ENCODE results near the gene SLAMF7.

Gene SLAMF7

DNA sequence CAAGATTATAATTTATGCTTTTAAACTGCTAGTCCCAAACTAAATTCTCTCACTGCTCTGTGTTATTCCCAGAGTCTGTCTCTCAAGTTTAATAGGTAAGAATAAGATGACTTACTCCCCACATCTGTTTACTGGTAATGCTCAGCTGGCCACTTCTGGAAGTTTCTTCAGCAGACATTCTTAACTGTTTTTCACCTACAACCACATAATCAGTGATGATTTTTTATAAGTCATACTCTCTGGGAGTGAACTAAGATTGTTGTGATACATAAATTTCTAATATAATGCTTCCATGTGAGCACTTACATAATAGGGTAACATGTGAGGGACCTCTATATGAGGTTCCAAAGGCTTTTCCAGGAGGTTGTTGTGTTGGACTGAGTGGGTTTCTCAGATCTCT lies 8.7 kb downstream of the SLAMF7 start:
- DNase-seq, result no peak

DNA sequence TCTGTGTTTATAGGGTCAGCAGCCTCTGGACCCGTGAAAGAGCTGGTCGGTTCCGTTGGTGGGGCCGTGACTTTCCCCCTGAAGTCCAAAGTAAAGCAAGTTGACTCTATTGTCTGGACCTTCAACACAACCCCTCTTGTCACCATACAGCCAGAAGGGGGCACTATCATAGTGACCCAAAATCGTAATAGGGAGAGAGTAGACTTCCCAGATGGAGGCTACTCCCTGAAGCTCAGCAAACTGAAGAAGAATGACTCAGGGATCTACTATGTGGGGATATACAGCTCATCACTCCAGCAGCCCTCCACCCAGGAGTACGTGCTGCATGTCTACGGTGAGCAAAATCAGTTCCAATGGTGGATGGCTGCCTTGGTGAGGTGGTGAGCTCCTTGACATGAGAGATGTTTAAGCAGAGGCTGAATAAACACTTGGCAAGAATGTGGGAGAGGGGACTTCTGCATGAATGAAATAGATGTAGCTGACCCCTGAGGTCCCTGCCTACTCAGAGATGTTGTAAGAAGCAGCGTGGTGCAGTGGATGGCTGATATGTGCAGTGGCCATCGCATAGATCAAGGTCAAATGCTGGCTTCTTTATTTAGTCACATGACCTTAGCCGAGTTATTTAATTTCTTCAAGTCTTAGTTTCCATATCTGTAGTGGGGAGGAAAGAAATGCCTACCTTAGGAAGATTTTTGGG lies 9.3 kb downstream of the SLAMF7 start:
- DNase-seq, result no peak

DNA sequence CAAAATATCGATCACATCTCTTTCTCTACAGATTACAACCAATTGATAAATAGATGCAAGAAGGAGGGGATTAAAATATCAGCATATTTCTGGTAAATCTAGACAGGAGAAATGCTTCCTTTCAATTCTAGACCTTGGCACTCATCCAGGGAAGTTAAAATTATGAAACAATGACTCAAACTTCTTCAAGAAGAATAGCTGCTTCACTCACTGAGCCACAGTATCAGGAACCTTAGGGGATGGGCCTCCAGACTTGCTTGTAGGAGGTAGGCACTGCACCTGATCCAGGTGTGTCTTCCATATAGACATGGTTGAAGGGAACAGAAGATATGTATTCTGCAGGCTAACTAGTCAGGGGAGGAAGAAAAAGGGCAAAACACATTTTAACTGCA lies 9.8 kb downstream of the SLAMF7 start:
- no peak for DNase-seq

DNA sequence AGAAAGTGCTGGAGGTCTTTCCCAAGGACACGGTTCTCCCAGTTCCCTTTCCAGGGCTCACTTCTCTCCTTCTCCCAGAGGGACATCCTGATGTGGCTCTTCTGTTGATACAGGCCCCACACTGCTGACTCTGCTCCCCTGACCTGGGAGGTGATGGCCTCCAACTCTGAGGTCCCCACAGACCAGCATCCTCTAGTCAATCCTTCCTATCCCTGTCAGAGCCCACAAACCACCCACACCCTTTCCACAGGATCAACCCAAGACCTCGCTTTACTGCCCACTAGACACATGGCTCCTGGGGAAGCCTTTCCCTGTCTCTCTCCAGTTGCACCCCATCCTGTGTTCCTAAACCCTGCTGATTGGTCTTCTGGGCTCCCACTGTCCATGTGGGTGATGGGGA lies 11.6 kb downstream of the SLAMF7 start:
- DNase-seq, result no peak

DNA sequence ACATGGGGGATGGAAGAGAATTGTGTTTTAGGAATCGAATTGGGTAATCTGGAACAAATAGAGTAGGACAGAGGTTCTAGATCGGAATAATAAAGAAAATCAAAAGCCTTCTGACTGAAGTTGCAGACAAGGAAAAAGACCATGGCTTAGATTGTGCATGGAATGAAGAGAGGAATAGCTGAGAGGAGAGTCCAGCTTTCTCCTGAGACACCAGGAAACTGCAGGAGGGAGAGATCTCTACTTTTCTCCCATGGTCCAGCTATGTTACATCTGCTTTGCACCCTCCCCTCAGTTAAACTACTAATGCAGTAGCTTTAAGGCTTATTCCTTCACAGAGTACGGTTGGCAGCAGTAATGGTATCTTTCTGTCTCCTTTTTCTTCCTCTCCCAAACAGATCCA lies 13.4 kb downstream of the SLAMF7 start:
- no peak for DNase-seq

DNA sequence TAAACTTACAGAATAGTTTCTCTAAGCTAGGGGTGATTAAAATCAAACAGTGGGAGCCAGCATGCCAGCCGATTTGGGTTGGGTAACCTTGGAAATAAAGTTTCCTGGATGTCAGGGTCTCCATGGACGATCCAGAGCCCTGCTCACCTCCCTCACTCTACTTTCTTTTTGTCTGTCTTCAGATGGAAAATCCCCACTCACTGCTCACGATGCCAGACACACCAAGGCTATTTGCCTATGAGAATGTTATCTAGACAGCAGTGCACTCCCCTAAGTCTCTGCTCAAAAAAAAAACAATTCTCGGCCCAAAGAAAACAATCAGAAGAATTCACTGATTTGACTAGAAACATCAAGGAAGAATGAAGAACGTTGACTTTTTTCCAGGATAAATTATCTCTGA lies 13.9 kb downstream of the SLAMF7 start:
- no peak for DNase-seq

DNA sequence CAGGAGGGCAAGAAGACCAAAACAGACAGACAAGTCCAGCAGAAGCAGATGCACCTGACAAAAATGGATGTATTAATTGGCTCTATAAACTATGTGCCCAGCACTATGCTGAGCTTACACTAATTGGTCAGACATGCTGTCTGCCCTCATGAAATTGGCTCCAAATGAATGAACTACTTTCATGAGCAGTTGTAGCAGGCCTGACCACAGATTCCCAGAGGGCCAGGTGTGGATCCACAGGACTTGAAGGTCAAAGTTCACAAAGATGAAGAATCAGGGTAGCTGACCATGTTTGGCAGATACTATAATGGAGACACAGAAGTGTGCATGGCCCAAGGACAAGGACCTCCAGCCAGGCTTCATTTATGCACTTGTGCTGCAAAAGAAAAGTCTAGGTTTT lies 14.5 kb downstream of the SLAMF7 start:
- DNase-seq, result no peak

DNA sequence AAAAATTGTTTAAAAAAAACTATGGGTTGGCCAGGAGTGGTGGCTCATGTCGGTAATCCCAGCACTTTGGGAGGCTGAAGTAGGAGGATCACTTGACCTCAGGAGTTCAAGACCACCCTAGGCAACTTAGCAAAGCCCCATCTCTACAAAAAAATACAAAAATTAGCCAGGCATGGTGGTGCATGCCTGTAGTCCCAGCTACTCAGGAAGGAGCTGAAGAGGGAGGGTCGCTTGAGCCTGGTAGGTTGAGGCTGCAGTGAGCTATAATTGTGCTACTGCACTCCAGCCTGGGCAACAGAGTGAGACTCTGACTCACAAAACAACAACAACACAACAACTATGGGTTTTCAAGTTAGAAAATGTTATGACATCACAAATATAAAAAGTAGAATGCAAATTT lies 16.4 kb downstream of the SLAMF7 start:
- no peak for DNase-seq

DNA sequence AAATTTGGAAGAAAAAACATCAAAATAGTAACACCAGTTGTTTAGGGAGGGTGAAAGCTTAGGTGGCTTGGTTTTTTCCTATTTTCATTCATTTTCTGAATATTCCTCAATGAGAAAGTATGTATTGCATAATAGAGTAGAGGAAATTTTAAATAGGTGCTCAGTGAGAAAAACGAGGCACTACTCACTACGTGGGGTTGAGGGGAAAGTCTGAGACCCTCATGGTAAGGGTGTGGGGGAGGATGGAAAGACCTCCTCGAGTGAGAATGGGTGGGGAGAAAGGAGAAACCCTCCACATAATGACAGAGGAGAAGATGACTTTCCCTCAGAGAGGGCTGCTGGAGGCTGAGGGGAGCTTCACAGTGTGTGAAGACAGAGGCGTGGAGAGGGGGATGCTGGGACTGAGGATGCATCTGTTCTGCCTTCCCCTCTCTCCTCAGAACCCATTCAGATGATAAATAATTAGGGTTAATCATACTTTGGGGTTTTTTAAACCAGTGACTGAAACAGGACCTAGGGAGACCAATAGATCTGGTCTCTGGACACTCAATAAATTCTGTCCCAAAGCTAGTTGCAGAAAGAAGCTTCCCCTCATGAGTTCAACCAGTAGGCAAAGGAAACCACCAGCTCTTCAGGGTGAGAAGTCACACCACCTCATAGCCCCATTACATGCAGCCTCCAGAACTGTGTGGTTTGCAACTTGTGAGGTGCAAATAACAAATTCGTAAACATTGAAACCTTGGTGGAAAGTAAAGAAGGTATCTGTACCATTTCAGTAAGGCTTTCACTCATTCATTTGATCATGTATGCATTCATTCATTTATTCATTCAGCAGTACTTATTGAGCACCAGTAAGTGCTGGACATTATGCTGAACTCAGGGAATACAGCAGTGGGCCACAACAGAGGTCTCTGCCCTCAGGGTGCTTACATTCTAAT lies 17.1 kb downstream of the SLAMF7 start:
- no peak for DNase-seq

DNA sequence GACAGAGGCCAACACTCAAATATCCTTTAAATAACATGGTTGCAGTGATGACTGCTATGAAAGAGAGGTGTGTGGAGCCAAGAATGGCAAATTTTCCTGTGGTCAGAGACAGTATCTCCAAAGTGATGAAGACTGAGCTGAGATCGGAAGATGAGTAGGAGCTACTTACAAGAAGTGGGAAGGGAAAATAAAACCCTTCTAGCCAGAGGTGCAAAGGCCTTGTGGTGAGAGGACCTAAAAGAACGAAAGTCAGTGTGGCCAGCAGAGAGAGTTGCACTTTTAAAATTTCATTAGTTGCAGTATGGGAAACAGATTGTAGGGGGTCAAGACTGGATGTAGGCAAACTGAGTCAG lies 17.8 kb downstream of the SLAMF7 start:
- no peak for DNase-seq

DNA sequence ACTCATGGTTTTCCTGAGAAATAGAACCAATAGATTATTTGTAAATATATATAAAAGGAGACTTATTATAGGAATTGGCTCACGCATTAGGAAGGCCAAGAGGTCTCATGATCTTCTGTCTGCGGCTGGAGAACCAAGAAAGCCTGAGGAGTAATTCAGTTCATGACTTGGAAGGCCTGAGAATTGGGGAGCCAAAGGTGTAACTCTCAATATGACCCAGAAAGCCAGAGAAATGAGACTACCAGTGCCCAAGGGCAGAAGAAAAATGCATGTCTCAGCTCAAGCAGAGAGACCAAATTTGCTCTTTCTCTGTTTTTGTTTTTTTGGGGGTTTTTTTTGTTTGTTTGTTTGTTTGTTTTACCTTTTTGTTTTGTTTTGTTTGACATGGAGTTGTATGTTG lies 19.5 kb downstream of the SLAMF7 start:
- no peak for DNase-seq

DNA sequence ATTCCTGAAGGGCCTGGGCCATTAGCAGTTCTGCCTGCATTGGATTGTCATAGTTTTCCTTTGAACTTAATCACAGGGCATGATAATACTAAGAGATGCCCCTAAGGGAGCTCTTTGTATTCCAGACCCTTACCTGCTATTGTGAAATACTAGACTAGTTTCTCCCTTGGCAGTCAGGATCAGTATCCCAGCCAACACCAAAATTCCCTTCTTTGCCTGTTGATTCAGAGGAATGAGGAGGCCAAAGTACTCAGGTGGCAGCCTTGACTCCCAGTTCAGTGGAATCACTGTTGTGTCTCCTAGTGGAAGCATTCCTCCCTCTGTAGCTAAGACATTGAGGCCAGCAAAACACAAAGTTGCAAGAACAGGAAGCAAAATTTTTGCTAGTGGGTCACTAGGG lies 20.7 kb downstream of the SLAMF7 start:
- DNase-seq, result no peak

DNA sequence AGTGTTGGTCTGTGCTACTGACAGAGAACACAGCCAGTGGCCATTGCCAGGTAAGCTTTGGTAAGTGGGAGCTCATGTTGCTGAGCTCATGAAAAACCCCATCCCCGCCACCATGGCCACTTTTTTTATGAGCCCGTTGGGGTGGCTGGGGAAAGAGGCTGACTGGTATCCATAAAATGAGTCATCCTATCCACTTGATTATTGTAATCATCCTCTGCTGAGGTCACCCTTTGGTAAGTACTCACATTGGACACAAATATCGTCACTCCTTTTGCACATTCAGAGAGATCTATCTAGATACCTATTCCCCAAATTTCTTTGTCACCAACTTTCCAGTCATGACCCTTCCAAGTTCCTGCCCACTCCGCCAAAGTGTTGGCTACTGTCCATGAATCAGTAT lies 22.0 kb downstream of the SLAMF7 start:
- DNase-seq, result no peak

DNA sequence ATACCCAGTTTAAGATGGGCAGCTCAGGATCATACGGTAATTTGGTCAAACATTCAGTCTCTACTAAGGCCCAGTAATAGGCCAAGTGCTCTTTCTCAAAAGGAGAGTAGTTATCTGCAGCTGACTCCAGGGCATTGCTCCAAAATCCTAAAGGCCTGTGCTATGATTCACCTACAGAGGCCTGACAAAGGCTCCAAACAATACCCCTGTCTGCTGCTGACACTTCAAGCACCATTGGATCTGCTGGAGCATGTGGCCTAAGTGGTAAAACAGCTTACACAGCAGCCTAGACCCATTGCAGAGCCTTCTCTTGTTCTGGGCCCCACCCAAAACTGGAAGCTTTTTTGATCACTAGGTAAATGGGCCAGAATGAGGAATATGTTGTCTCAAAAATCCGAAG lies 22.8 kb downstream of the SLAMF7 start:
- DNase-seq, result no peak

DNA sequence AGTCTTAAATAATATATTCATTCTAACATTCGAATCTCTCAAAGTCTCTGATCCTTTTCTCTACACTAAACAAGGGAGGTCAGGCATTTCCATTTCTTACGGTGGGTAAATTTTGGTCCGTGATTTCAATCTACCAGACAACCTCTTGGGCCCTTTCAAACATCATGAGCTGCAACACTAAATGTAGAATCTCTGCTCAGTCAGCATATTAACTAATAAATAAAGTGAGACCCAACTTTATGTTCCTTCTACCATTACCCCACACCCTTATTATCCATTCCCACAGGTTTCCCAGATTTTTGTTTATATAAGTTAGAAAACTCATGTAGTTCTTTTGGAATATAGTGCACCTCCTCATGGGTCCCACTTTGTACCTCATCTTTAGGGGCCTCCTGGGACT lies 24.9 kb downstream of the SLAMF7 start:
- no peak for DNase-seq

DNA sequence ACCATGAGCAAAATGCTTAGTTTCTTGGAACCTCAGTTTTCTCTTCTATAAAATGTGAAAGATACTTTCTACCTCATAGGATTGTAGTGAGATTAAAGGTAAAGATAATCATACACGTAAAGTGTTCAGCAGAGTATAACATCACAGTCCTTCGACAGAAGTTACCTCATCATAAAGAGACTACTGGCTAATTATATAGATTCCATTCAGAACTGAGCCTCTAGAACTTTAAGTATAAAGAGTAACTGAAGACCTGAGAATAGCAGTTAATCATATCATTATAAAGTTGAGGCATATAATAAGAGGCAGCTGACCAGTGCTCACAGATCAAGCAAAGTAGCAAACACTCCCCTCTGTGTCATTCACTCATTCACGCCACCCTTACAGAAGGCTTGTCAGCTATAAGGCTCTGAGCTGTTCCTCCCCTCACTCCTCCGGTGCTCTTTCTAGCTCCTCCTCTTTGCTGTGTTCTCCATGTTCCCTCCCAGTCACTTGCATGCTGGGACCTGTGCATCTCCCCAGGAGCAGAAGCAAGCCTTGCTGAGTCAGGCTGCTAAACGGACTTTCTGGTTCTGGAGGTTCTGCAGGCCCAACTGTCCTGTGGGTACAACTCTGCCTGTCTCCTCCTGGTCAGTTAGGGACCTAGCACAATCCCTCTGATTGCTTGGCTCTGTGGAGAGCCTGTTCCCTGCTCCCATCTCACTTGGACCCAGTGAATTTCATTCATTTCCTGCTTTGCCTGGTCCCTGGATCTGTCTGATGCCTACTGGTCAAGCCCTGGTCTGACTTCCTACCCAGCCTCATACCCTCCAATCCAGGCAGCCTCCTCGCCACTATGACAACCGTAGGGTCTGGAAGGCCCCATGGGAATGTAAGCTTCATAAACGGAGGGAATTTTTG lies 28.6 kb downstream of the SLAMF7 start:
- no peak for DNase-seq

DNA sequence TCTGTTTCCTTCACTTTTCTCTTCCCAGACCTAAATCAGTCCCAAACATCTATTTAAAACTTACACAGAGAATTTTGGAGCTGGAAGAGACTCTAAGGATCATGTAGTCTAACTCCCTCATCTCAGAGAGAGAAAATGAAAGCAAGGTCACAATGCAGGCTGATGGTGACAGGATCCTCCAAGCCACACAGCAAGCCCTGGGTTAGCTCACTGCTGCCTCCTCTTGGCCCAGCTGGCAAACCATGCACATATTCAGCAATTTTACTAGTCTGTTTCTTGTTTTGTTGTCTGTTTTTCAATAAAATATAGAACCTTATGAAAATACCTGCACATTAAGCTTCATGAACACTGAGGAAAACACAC lies 29.2 kb downstream of the SLAMF7 start:
- peak; percentile 82 for DNase-seq

DNA sequence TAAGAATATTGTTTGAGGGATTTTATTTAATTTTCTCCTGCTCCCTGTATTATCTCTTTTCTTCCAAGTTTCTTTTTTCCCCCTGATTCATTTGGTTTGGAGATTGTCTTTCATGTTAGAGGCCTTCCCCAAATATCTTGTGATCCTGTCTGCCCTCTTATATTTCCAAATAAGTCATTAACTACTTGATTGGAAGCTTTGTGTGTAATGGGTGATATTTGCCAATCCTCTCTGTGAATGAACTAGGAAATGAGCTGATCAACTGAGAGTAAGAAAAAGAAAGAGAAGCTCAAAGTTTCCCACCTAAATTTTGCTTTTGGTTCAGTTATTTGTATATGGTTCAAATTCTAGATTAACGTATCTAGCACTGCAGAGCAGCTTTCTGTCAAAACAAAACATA lies 33.3 kb downstream of the SLAMF7 start:
- no peak for DNase-seq

DNA sequence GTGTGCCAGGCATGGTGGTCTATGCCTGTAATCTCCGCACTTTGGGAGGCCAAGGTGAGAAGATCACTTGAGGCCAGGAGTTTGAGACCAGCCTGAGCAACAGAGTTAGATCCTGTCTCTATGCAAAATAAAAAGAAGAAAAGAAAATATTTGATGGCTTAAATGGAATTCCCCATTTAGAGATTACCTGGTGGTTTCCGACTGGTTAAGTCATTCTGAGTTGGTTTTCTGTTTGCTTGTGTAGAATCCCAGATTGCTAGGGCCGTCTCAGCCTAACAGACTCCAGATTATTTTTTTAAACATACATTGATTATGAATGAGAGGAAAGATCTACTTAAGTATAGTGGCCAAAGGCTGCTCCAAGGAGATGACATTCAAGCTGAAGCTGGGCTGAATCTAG lies 34.0 kb downstream of the SLAMF7 start:
- DNase-seq, result no peak

DNA sequence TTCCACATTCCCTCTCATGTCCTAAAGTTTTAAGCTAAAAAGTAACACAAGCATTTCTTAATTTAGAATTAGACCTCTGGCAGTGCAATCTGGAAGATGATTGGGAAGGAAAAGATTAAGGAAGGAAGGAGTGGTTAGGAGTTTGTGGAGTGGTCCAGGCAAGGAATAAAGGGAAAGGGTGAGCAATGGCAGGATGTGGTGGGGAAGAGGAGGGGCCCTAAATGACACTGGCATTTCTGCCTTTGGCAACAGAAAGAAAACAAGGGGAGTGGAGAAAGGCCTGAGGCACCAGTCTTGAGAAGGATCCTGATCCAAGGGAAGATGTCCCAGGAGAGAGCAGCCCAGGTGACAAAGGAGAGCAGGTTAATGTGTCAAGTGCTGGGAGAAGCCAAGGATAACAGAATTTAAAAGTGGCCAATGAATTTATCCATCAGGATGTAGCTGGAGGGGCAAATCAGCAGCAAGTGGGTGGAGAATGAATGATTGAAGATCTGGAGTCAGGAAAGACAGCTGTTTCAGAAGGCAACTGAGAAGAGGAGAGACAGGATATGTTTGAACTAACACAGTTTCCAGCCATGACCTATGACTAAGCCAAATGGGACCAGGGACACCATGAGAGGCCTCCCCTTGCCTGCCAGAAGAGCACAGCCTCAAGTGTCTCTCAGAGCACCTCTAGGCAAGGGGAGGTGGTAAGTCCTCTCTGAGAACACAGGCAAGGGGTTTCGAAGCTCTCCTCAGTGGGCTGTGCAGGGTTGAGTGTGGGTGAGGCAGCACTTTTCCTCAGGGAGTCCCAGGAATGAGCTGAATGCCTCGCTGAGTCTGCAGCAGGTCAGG lies 36.1 kb downstream of the SLAMF7 start:
- DNase-seq, result no peak

DNA sequence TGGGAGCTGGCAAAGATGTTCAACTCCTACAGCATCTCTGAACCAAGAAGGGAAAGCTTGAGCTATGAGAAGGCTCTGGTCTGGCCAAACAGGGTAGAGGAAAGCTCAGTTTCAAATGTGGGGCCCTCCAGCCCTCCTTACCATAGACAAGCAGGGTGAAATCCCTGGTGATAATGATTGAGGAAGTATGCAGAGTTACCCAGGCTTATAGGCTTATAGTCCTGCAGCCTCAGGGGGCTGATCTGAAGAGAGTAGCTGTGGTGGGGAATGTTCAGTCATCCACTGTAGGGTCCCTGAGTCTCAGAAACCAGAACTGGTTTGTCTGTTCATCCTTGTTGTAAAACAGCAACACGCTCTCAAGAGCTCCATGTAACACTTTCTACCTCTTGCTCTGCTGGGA lies 37.1 kb downstream of the SLAMF7 start:
- DNase-seq, result no peak

DNA sequence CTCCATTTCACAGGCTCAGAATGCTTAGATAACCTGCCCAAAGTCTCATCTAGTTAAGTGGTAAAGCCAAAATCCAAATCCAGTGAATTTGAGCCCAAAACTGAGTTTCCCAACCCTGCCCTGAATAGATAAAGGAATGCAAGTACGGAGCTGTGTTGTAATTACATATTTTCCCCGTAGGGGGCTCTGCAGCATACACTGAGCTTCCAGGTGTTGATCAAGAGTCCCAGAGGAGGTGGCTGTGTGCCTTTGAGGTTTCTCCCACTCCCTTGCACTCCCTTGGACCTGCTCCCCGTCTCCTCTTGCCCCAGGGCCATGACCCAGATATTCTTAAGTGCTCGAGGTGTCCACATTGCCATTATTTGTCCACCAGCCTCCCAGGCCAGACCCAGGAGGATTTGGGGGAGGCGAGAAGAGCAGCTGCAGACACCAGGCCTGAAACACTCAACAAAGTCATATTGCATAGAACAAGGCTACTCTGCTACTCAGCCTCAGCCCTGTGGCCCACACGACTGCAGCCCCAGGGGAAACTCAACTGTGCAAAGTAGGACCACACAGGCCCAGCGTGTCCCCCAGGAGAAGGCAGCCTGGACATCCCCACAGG lies 38.5 kb downstream of the SLAMF7 start:
- DNase-seq, result no peak

Data from activated CD4-positive, CD25-positive, alpha-beta regulatory T cell treated with anti-CD3 and anti-CD28 coated beads, Interleukin-2, amount 50 U/mL, for 72 hours (primary cell).